HG03196 (cell line): ENCODE data around the gene SEC22C.

Experiments
- ATAC-seq: cut with Tn5 transposase; IDR thresholded peaks from one replicate; pipeline ENCODE4 v1.9.1; 2021; ENCODE audit not compliant: unreplicated experiment

SEC22C gene

DNA sequence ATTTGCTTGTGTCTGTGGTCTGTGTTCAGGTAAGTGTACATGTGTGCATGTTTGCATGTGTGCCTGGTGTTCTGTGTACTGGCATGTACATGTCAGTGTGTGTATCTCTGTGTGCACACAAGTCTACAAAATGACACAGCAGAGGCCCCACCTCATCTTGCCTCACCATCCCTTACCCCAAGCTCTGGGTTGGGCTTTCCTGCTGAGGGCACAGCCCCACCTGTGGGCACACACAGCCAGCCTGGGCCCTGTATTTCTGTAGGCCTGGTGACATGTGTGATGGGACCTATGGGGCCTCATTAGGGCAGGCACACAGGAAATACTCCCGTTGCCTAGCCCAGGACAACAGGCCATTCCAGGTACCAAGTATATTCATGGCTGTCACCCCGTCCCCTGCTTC, 65.8 kb downstream of the SEC22C start:
- no peak for ATAC-seq

DNA sequence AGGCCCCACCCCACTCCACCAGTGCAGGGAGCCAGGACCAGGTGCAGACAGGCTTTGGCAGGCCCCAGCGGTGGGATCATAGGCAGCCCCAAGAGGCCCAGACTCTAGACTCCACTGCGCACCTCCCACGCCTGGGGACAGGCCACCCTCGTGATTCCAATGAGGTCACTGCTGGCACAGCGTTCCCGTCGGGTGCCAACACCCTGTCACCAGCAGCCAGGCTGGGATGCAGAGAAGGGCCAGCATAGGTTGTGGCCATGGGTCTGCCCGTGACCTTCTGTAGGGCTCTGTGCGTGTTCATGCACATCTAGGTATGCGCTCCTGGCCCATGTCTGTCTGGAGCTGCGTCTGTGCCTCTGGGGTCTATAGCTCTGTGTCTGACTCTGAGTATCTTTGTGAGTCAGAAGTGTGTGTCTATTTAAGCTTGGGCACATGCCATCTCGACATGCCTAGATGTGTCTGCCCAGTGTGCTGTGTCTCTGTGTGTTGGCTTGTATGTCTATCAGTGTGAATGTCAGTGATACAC, 66.3 kb downstream of the SEC22C start:
- ATAC-seq: no peak

DNA sequence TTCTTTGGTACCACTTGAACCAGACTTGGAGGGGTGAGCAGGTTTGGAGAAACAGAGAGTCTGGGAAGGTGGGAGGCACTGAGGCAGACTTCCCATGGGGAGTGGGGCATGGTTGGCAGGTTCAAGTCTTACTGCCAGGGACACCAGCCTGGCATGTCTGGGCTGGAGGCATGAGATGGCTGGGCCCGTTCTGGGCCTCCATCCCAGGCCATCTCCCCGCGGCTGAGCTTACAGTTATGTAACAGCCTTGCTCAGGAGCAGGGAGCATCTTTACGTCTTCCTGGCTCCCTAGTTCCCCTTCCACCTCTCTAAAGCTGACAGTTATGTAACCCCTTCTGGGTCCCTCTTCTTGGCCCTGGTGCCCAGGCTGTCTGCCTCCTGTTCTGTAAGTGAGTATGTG, 66.9 kb downstream of the SEC22C start:
- no peak for ATAC-seq

DNA sequence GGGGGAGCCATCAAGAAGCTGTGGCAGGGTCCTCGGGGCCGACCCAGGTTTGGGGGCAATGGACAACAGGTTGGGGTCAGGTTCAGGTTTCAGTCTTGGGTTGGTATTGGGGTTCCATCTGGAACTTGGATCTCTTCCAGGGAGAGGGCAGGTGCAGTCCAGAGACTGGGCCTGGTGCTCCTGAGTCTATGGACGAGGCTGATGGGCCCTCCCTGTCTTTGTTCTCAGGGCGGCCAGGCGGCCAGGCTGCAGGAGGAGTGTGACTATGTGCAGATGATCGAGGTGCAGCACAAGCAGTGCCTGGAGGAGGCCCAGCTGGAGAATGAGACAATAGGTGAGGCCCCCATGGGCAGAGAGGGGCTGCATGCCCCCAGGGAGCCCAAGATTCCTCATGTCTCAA, 68.2 kb downstream of the SEC22C start:
- no peak for ATAC-seq

DNA sequence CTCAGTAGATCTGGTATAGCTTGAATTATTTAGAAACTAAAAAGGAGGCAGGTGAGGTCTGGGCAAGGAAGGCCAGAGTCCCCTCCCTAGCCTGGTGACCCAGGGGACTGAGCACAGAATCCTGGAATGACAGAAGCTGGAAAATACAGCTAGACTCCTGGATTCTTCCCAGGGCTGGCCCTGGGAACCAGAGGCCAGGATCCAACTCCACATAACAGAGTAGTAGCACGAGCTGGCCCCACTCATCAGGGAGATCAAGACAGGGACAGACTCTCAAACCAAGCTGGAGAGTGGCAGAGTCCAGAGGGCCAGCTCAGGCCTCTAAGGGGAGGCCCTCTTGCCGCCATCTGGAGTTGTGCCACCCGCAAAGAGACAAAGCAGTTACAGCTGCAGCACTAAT, 68.6 kb downstream of the SEC22C start:
- no peak for ATAC-seq

DNA sequence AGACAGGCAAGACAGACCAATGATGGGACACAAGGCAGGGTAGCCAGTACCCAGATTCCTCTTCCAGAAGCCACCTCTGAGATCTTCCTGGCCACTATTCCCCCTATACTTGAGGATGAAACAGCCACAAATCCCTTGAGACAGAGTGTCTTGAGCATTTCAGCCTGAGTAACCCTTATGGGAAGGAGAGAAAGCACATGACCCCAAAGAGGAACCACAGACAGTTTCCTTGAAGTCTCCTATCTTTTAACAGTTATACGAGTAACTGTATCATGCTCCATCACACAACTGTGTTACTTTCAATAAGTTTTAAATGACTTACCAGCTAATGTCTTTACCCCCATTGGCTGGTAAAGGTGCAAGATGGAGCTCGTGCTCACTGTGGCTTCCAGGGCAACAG, 70.0 kb downstream of the SEC22C start:
- no peak for ATAC-seq

DNA sequence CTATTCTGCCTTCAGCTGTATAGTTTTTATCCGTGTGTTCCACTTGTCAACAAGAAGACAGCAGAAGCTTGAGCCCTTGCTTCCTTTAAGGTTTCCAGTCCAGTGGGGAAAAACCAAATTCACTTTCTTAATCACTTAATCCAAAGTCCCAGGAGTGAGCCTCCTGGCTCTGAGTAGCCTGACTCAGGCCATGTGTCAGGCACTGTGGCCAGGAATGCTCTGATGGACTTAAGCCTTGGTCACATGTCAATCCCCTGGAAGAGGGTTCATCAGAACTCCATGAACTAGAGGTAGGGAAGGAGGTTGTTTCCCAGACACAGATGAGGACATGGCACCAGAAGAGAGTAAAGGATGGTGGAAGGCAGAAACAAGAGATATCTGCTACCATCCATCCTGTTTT, 70.6 kb downstream of the SEC22C start:
- no peak for ATAC-seq

DNA sequence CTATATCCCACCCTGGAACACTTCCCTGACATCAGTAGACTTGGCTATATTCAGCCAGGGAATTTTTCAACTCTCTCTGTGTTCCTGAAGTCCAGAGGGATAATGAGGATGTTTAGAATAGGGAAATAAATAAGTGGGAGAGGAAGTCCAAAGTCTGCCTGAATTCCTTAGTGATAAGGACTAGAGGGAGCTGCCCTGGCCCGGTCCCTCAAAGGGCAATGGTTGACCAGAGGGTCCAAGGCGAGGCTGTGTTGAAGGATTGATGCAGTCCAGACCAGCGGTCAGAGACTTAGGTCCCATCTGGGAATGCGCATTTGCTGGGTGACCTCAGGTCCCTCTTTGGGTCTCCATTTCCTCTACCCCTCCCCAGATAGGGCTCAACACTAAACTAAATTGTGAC, 71.4 kb downstream of the SEC22C start:
- ATAC-seq: no peak

DNA sequence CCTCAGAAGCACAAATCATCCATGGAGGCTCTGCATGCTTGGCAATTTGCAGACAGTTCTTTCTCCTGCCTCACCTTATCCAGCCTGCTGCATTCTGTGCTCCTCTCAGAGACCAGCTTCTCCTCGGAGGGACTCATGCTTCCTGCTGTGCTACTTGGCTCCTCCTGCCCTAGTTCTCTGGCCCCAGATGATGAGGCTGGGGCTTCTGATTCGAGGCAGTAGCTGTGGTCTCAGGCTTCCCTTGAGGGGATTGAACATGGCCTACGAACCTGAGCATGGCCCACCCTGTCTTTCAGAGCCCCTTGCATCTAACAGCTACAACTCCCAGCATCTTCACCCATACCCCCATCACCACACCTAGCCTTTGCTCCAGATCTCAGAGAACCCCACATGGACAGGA, 72.7 kb downstream of the SEC22C start:
- no peak for ATAC-seq

DNA sequence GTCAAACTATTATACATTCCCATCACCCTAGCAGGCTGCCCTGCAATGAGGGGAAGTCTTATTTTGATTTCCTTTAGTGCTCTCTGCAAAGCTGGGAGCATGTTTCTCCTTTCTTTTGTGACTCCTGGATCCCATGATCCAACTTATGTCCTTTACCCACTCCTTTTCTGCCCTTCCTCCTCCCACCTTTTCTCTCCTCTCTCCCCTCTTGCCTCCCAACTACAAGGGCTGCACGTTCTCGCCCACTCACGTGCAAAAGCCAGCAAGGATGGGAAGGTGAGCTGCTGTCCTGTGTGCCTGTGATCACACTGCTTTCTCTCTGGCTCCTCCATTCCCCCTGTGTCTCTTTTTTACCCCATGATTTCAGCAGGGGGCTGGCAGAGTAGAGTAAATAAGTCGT, 73.2 kb downstream of the SEC22C start:
- no peak for ATAC-seq

DNA sequence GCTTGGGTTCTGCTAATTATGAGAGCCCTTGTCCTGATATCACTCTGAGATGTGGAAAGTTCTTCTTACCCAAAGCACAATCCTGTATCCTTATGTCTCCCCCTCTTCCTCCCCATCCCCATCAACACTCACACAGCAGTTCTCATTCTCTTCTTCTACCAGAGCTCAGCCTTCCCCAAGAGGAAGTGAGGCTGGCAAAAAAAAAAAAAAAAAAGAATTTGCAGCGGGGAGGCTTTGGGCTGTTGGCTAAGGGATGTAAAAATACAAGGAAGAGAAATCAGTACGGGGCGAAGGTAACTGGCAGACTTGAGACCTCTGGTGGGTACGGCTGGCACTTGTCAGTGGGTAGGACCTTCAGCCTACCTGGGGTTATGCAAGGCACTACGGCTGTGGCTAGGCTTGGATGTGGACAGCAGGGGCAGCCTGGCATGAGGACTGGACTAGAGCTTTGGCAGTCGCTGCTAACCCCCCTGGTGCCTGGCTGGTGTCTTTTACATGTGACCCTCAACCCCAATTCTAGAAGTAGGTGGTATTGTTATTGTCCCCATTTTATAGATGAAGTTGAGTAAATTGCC, 73.9 kb downstream of the SEC22C start:
- ATAC-seq: no peak

DNA sequence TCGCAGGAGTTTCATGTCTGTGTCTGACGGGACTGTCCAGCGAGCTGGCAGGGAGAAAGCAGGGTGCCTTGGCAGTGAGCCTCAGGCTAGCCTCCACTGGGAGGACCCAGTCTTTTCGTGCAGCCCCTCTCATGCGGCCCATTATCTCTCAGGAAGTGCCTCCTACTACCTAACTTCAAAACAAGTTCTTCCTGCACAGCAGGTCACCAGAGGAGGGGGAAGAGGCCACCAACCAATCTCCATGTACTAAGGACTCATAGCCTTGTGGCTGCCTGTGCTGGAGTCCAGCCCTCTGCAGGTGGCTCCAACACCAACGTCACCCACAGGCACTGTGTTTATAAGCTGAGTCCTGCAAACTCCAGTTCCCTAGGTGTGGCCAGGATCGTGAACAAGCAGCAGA, 74.5 kb downstream of the SEC22C start:
- no peak for ATAC-seq

DNA sequence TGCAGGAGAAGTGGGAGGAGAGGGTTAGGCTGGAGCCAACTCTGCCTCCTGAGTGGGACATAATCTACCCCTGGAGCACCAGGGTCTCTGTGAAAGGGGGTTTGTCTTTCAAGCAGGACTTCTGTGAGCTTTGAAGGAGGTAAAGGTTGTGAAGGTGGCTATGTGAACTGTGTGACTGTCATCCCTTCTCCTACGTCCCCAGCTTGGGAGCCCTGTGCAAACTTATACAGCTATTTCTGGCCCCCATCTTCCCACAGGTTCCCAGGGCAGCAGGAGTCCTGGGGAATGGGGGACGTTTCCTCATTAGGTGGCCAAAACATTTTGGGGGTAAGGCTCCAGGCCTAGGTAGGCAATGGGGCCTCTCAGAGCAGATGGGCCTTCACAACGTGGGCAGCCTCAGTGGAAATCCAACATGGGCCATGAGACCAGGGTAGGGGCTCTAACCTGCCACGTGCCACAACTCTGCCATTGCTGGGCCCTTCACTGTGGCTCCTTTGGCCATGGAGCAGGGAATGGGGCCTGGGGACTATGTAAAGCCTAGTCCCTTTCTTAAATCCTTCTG, 75.8 kb downstream of the SEC22C start:
- no peak for ATAC-seq

DNA sequence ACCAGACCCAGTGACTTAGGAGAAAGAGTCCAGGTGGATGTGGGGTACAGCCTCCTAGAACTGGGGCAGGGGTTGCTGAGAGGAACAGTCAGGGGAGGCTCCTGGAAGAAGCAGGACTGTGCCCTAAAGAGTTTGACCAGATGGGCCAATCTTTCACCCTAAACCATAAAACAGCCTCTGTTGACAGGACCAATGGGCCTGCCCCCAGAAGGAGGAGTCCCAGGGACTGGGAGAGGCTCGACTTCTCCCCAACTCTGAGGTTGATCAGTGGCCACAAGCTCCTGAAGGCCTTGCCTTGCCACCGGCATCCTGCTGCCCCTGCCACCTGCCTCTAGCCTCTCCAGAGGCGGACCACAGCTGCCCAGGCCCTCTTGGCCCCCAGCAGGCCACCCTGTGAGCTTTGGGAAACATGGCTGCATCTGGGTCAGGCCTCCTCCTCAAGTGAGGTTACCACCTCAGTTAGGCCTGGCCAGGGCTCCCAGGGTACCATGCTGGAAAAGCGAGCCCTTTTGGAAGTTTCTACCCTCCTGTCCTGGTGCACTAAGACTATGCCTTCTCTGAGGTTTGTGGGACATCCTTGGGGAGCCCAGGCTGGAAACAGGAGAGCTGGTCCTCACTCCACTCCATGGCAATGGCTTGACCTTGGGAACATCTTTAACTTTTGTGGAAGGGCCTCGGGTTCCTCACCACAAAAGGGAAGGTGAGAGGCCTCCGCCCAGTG, 76.5 kb downstream of the SEC22C start:
- no peak for ATAC-seq

DNA sequence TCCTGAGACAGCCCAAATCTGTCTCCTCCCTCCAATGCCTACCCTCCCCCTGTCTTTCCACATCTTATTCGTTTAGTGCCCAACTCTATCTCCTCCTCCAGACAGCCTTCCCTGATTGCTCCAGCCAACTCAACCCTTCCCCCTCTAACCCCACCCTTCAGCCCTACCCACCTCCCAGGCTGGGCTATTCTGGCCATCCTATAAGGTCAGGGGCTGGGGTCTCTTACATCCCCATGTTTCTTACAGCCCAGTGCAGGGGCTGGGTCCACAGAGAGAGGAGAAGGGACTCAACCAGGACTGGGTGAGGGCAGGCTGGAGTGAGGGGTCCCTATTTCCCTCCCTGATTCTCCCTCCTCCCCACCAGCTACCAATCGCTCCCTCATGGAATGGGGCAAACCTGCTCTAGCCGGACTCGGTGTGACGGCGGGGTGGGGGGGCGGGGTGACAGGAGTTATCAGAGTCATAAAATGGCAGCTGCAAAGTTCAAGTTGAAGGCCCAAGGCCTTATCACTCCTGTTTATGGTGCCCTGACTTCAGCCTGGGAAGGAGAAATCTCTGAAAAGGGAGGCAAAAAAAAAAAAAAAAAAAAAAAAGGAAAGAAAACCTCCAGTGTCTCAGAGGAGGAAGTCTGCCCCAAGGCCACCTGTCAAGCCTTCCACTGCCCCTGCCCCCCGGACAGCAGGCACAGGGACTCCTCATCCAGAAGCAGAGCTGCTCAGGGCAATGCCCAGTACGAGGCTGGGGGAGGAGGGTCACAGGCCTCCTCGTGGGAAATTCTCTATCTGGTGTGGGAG, 77.2 kb downstream of the SEC22C start:
- ATAC-seq: no peak

DNA sequence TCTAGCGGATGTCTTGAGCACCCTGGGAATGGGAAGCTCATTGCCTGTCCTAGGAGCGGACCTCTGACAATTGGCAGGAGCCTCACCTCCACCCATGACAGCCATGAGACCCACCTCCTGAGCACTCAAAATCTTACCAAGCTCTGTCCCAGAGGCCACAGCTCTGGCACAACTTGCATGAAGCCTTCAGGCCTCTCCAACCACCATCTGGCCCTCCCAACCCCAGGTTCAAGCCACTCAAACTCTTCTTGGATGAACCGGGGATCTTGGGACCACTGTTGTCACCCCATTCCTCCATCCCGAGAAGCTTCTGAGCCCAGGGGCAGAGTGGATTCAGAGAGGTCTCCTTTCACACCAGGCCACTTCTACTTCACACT, 77.8 kb downstream of the SEC22C start:
- no peak for ATAC-seq

DNA sequence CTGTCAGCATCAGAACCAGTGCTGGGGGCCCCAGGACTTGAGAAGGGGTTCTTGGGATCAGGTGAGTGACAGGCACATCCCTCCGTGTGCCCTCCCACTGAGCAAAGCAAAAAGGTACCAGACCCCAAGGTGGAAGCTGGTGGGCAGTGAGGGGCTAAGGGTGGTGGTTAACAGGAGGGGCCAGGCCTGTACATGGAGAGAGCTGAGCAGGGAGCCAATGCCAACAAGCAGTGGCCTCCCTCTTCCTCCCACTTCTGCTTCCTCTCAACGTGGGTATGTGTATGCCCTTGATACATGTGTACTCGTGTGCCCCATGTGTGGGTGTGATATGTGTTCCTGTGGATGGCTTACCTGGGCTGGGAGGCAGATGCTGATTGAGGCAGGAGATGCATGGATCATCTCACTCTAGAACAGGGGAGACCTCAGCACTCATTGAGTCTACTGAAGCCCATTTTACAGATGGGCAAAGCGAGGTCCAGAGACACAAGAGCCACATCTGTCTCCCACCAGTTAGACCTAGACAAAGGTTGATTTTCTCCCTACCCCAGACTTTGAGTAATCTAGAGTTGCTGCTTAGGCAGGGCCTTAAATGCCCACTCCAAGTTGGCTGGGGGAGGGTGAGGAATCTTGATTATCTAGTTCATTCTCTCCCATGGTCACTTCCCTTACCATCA, 78.4 kb downstream of the SEC22C start:
- ATAC-seq: no peak

DNA sequence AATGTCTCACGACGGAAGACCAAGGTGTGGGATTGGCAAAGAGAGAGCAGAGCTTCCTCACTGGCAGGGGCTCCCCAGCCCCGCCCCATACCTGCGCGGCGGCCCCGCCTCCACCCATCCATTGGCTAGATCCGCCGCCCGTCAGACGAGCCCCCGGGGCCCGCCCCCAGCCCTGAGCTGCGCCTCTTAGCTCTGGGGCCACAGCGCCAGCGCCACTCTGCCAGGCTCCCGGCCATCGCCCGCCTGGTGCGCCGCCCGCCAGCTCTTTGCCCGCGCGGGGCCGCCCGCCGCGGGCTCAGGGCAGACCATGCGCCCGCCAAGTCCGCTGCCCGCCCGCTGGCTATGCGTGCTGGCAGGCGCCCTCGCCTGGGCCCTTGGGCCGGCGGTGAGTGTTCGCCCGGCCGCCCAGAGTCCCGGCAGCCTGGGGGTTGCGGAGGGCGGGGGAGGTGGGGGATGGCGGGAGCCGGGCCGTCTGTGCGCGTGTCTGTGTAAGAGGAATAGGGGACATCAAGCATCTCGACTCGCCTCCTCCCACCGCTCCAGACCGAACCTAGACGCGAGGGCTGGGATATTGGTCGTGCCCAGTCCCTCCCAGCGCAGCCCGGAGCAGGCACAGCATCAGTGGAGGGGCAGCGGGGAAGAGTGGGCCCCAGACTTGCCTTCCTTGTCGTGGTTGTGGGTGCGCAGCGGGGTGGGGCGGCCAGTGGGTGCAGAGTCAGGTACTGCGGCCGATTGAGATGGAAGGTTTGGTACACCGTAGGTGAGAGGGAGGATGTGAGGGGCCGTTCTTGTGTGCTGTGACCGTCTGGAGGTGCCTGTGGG, 79.1 kb downstream of the SEC22C start, which contains the start of gene VIPR1:
Gene VIPR1, plus strand, starts transcription at position 215 of the 822 bp plus-strand sequence. Its CDS starts 93 bp downstream, at position 308.
- ATAC-seq: peak; percentile 91

DNA sequence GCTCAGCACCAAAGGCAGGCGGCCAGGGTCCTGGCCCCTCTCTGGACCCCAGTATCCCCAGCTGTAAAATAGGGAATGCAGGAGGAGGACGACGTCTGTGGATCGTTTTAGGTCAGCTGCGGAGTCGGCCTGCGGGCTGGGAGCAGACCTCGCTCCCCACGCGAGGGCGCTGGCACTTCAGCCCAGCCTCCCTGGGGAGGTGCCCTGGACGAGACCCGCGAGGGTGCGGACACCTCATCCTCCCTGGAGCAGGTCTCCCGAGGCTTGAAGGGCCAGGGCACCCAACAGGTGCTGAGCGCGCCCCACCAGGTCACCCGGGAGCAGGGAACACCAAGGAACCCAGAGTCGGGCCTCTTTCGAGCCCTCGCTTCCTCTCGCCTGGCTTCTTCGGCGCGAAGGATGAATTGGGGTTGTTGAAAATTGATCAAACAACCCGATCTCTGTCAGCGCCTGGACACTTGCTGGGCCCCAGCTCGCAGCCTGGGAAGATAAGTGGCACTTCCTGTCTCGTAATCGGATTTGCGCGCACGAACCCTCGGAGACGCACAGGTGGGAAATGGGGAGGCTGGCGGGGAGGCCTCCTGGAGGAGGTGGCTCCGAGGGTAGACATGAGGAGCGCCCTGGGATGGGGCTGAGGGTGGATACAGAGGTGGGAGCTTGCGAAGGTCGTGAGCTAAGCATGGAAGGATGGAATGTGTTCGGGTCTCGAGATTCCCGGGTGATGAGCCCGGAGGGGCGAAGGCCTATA, 79.9 kb downstream of the SEC22C start:
- ATAC-seq: no peak

DNA sequence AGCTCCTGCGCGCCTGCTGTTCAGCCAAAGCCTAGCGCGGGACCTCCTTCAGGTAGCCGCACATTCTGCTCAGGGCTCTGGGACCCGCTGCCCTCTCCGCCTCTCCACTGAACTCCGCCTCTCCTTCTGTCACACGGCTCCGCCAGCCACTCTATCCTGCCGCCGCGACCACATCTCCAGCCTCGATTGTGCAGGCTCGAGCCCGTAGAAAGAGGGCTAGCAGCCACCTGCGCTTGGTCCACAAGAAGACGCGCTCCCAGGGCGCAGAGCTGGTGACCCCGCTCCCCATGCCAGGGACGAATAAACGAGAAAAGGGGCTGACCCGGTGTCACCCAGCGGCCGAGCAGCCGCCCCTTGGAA, 80.5 kb downstream of the SEC22C start:
- no peak for ATAC-seq
